Loucy (cell line): ENCODE measurements around the gene PRSS38.

Experiments used
- EZH2phosphoT487 ChIP-seq: fragments of 200-600 bp; IDR thresholded peaks from 2 replicates; pipeline ENCODE4 v1.6.1; 2018; ENCODE audit warnings: antibody characterized with exemption, mild to moderate bottlenecking, moderate library complexity, borderline replicate concordance
- TF ChIP-seq, protein P1 (sequence below): fragments of 200-600 bp; sonication (generic); conservative IDR thresholded peaks from 2 replicates; pipeline ENCODE4 v1.5.1; 2014; ENCODE audit warnings: mild to moderate bottlenecking, antibody characterized with exemption, low read length

DNA sequence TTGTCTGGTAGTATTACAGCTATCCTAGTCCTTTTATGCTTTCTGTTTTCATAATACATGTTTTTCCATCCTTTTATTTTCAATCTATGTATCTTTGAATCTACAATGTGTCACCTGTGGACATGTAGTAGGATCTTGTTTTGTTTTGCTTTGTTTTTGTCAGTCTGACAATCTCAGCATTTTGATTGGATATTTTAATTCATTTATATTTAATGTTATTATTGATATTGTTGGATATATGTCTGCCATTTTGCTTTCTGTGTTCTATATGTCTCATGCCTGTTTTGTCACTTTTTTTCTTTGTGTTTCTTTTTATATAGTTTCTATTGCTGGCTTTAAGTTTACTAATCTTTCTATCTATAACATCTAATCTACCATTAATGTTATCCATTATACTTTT lies 11.5 kb upstream of the PRSS38 start:
- TF ChIP-seq, protein P1, sequence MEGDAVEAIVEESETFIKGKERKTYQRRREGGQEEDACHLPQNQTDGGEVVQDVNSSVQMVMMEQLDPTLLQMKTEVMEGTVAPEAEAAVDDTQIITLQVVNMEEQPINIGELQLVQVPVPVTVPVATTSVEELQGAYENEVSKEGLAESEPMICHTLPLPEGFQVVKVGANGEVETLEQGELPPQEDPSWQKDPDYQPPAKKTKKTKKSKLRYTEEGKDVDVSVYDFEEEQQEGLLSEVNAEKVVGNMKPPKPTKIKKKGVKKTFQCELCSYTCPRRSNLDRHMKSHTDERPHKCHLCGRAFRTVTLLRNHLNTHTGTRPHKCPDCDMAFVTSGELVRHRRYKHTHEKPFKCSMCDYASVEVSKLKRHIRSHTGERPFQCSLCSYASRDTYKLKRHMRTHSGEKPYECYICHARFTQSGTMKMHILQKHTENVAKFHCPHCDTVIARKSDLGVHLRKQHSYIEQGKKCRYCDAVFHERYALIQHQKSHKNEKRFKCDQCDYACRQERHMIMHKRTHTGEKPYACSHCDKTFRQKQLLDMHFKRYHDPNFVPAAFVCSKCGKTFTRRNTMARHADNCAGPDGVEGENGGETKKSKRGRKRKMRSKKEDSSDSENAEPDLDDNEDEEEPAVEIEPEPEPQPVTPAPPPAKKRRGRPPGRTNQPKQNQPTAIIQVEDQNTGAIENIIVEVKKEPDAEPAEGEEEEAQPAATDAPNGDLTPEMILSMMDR = no peak
- TF ChIP-seq EZH2phosphoT487 = no peak
